Gastrocnemius medialis (tissue), 4 donors: ENCODE measurements around the gene SYT7. TPM values are rescaled to one million over a fixed set of nuclear protein-coding genes. Genes with fewer than 3 reads are reported as not detected.

Experiments used
- ATAC-seq, 2 donors: fragments of 150-250 bp; one replicate each; pipeline ENCODE4 v1.9.1; 2016
- DNase-seq, 2 donors: peaks; one replicate each; pipeline ENCODE4 v3.0.0-alpha.2; 2019
- H3K27ac ChIP-seq, 4 donors: fragments of 200-600 bp; sonication (generic); 1 replicate in 1 of 4; 2 replicates in 3 of 4; pipeline ENCODE4 v1.5.1; 2016 to 2018; ENCODE audit warnings: mild to moderate bottlenecking in 2 of 4, moderate library complexity in 1 of 4
- H3K27me3 ChIP-seq, 3 donors: fragments of 200-600 bp; sonication (generic) in 2 of 3; 1 replicate in 1 of 3; 2 replicates in 2 of 3; pipeline versions ENCODE4 v1.5.1 to v1.6.0; 2016 to 2019; ENCODE audit warnings: mild to moderate bottlenecking in 1 of 3, moderate library complexity in 1 of 3
- H3K36me3 ChIP-seq, 2 donors: fragments of 200-600 bp; sonication (generic) in 1 of 2; one replicate each; pipeline ENCODE4 v1.5.1; 2017 to 2018
- H3K4me1 ChIP-seq, 2 donors: fragments of 200-600 bp; sonication (generic) in 1 of 2; one replicate each; pipeline ENCODE4 v1.5.1; 2016 to 2017; ENCODE audit warnings: mild to moderate bottlenecking in 2 of 2
- H3K4me3 ChIP-seq, 4 donors: fragments of 200-600 bp; sonication (generic) in 3 of 4; 1 replicate in 1 of 4; 2 replicates in 3 of 4; pipeline ENCODE4 v1.5.1; 2016 to 2019; ENCODE audit warnings: mild to moderate bottlenecking in 2 of 4
- H3K9me3 ChIP-seq, 3 donors: fragments of 200-600 bp; sonication (generic) in 2 of 3; 1 replicate in 1 of 3; 2 replicates in 2 of 3; pipeline ENCODE4 v1.5.1; 2016 to 2019
- POLR2A ChIP-seq, 2 donors: fragments of 450-650 bp; IDR thresholded peaks; one replicate each; pipeline ENCODE4 v1.6.1; 2017; ENCODE audit warnings: antibody characterized with exemption in 2 of 2, mild to moderate bottlenecking in 2 of 2, moderate library complexity in 2 of 2
- in situ Hi-C, 4 donors: fragments of 200-750 bp; cut with MboI; loops; one replicate each; pipeline versions ENCODE4 v1.15.0 to v1.8.0; 2017; ENCODE audit warnings: low sequenced_read_pairs in 4 of 4
- intact Hi-C: fragments of 100-400 bp; cut with DNase I; formaldehyde crosslinking; loops from one replicate; pipeline ENCODE4 v1.15.1; 2023; ENCODE audit warnings: low total_unique reads
- total RNA-seq, 4 donors: library from RNA; depleted of rRNA; stranded (reverse); fragments of >200 nt; gene quantifications; one replicate each; pipeline versions ENCODE4 v1.1.0 to v1.2.3, GENCODE V29; 2016
- TF ChIP-seq, protein P1 (sequence below), 5 experiments: fragments of 450-650 bp in 3 of 5; fragments of 200-600 bp in 2 of 5; sonication (generic) in 2 of 5; IDR thresholded peaks in 4 of 5; conservative IDR thresholded peaks in 1 of 5; 1 replicate in 4 of 5; 2 replicates in 1 of 5; pipeline ENCODE4 v1.5.1; 2016 to 2019; ENCODE audit warnings: antibody characterized with exemption in 5 of 5, mild to moderate bottlenecking in 3 of 5, moderate library complexity in 3 of 5

SYT7 gene
- total RNA-seq, 4 donors from 2014 or later, result 0.68 to 4.9 (median 1.4) TPM

DNA sequence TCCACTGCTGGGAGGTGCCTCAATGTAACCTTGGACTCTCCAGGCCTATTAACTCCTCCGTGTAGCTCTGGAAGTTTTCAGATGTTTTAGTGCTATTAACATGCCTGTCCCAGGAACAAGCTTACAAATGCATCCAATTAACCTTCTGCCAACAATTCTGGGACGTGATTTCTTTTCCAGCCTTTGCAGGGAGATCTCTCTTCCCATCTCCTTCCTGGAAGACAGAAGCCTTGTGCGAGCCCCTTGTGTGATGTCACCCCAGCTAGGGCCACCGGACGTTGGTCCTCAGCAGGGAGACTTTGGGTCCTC lies 47.7 kb upstream of the SYT7 start:
- in situ Hi-C loops, result loop anchor here in 1 of 4 donors (25.0 kb wide), 1 partner anchor 166 kb away; no protein-coding TSS in a partner anchor
- ATAC-seq, result no peak

DNA sequence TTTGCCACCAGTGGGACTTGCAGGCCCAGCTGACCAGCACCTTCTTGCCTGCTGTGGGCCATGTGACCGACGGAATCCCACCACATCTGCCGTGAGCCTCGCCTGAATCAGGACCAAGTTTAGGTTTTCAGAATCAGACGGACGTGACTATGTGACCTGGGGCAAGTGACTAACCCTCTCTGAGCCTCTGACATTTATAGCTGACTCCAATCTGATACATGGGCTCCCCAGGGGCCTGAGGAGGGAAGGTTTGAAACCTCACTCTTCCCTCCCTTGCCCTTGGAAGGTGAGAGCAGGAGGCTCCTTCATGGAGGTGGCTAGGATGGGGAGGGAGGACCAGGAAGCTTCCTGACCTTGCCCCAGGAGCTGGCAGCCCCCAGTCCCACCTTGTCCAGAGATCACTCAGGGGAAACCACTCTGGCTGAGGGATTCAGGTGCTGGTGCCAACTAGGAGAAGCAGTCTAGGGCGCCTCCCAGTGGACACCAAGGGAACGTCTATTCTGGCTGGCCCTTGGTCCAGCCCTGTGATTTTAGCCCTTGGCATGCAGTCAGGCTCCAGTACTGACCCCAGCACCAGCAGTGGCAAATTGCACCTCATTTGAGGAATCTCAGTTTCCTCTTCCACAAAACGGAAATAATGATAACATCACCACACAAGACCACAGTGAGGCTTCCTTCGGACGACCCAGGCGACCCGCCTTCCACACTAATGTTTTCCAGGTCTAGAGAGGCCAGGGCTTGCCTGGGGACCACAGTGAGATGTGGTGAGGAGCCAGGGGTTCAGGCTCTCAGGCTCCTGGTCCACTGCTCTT lies 47.2 kb upstream of the SYT7 start:
- in situ Hi-C loops, result loop anchor here in 1 of 4 donors (25.0 kb wide), 1 partner anchor 166 kb away; no protein-coding TSS in a partner anchor
- peak; percentile 48 to 67 for DNase-seq
- H3K27ac ChIP-seq, result peak overlapping the region in 3 of 4 donors; percentile 82 to 88 (median 85)

More for the DNA sequence above, 47.7 kb upstream of the SYT7 start:
- no peaks in the 10 kb centered on the region for H3K27me3 ChIP-seq
- no peaks in the 10 kb centered on the region for H3K9me3 ChIP-seq
- H3K27ac ChIP-seq, result peak overlapping the region in 3 of 4 donors; percentile 52 to 88 (median 85)
- H3K4me3 ChIP-seq, result no peak overlapping the region
- TF ChIP-seq, protein P1, sequence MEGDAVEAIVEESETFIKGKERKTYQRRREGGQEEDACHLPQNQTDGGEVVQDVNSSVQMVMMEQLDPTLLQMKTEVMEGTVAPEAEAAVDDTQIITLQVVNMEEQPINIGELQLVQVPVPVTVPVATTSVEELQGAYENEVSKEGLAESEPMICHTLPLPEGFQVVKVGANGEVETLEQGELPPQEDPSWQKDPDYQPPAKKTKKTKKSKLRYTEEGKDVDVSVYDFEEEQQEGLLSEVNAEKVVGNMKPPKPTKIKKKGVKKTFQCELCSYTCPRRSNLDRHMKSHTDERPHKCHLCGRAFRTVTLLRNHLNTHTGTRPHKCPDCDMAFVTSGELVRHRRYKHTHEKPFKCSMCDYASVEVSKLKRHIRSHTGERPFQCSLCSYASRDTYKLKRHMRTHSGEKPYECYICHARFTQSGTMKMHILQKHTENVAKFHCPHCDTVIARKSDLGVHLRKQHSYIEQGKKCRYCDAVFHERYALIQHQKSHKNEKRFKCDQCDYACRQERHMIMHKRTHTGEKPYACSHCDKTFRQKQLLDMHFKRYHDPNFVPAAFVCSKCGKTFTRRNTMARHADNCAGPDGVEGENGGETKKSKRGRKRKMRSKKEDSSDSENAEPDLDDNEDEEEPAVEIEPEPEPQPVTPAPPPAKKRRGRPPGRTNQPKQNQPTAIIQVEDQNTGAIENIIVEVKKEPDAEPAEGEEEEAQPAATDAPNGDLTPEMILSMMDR (IDR thresholded peaks at IDR 0.05 in 4 of 5, conservative IDR thresholded peaks at IDR 0.05 in 1 of 5), result no peak
- TF ChIP-seq POLR2A (IDR thresholded peaks at IDR 0.05), result no peak
- H3K4me1 ChIP-seq, result peaks cover 26 to 44% of the 10 kb centered on the region in 2 donors
- intact Hi-C loops, result loop anchor here (1.0 kb wide), 1 partner anchor 47 kb away; the partner anchor contains the start of gene SYT7
- no peak for DNase-seq
- no peaks in the 10 kb centered on the region for H3K36me3 ChIP-seq

DNA sequence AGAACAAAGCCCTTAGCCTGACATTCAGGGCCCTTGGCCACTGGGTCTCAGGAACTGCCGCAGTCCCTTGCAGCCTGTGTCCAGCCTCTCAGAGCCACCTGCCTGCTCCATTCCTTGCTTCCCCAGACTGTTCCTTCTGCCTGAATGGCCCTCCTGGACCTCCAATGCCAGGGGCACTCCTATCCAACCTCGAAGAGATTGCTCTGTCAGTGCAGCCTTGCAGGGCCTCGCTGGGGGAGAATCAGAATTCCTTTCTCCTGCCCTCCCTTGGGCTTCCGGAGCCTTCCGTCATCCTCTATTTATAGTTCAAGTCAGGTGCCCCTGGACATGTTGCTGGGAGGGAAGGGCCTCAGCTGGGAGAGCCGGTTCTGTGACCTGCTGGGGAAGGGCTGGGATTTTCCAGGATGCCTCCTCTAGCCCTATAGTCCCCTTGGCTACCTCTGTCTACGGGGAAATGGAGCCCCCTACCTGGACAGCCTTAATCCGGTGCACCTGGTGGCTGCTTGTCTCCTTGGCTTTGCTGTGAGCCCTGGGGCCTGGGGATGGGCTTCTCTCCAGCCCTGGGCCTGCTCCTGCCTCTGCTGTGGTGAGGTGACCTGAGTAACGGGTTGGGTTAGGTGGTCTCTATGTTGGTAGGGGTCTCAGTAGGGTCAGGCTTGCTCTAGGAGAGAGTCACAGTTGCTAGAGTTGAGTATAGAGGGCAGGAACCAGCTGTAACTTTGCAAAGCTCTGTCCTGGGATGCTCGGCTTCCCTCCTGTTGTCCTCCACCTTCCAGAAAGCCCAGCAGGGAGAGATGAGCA lies 45.9 kb upstream of the SYT7 start:
- Histone ChIP-seq H3K9me3 (no peaks in the 10 kb centered on the region), H3K27me3 (no peaks in the 10 kb centered on the region), H3K4me1 (peaks cover 26 to 44% of the 10 kb centered on the region in 2 donors), H3K27ac (peak overlapping the region; percentile 70 to 88 (median 84)), H3K36me3 (no peaks in the 10 kb centered on the region), H3K4me3 (peak overlapping the region in 1 of 4 donors; percentile 3)
- in situ Hi-C loops (loop anchor here in 1 of 4 donors (25.0 kb wide), 1 partner anchor 164 kb away; no protein-coding TSS in a partner anchor), intact Hi-C loops (no loop called here)
- ATAC-seq (peak; percentile 80 to 88), DNase-seq (peak; percentile 68 to 69)
- TF ChIP-seq, protein P1 (IDR thresholded peaks at IDR 0.05 in 4 of 5, conservative IDR thresholded peaks at IDR 0.05 in 1 of 5), result no peak
- TF ChIP-seq POLR2A (IDR thresholded peaks at IDR 0.05), result no peak

More for the DNA sequence above, 47.2 kb upstream of the SYT7 start:
- no peaks in the 10 kb centered on the region for H3K9me3 ChIP-seq
- H3K27me3 ChIP-seq, result no peaks in the 10 kb centered on the region
- intact Hi-C loops, result loop anchor here (1.0 kb wide), 1 partner anchor 47 kb away; the partner anchor contains the start of gene SYT7
- peaks cover 26 to 44% of the 10 kb centered on the region in 2 donors for H3K4me1 ChIP-seq
- H3K36me3 ChIP-seq, result no peaks in the 10 kb centered on the region
- no peak for TF ChIP-seq POLR2A (IDR thresholded peaks at IDR 0.05)
- TF ChIP-seq, protein P1 (IDR thresholded peaks at IDR 0.05 in 4 of 5, conservative IDR thresholded peaks at IDR 0.05 in 1 of 5), result peak; percentile 50 to 77 (median 70)
- H3K4me3 ChIP-seq, result no peak overlapping the region
- peak; percentile 60 for ATAC-seq

DNA sequence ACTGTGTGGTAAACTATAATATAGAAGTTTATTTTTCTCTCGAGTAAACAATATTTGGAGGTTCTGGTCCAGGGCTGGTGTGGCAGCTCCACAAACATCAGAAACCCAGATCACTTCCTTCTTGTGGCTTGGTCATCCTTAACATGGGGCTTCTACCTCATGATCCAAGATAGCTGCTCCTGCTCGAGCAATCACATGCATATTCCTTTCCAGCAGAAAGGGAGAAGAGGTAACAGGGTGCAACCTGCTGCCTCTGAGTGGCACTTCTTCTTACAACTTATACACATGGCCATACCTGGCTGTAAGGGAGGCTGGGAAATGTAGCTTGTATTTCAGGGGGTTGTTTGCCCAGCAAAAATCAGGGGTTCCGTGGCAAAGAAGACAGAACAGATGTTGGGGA lies 44.6 kb upstream of the SYT7 start:
- in situ Hi-C loops, result loop anchor here in 1 of 4 donors (25.0 kb wide), 1 partner anchor 163 kb away; no protein-coding TSS in a partner anchor
- Histone ChIP-seq H3K4me1 (peaks cover 26 to 43% of the 10 kb centered on the region in 2 donors), H3K4me3 (no peak overlapping the region), H3K27me3 (no peaks in the 10 kb centered on the region), H3K27ac (no peak overlapping the region), H3K36me3 (no peaks in the 10 kb centered on the region), H3K9me3 (no peaks in the 10 kb centered on the region)
- DNase-seq (no peak), ATAC-seq (no peak)
- no peak for TF ChIP-seq POLR2A (IDR thresholded peaks at IDR 0.05)
- intact Hi-C loops, result no loop called here
